Coronary artery (tissue), 2 donors: ENCODE measurements around the gene CBFA2T2.

Experiments
- DNase-seq: peaks from one replicate; pipeline ENCODE4 v3.0.0-alpha.2; 2017; ENCODE audit warnings: low spot score
- H3K27ac ChIP-seq, 2 donors: fragments of 200-600 bp; sonication (generic); one replicate each; pipeline ENCODE4 v1.5.1; 2016 to 2019
- H3K4me3 ChIP-seq: fragments of 200-600 bp; sonication (generic); 2 replicates; pipeline ENCODE4 v1.5.1; 2016; ENCODE audit warnings: mild to moderate bottlenecking, moderate library complexity
- CTCF ChIP-seq: fragments of 200-600 bp; sonication (generic); IDR thresholded peaks from one replicate; pipeline ENCODE4 v1.5.1; 2019; ENCODE audit warnings: antibody characterized with exemption

Gene CBFA2T2

GRCh38 chr20:33563788-33564187 lies 73.9 kb downstream of the CBFA2T2 start:
- no peak for DNase-seq
- TF ChIP-seq CTCF: no peak
- Histone ChIP-seq H3K27ac (no peak overlapping the region), H3K4me3 (no peak overlapping the region)

DNA sequence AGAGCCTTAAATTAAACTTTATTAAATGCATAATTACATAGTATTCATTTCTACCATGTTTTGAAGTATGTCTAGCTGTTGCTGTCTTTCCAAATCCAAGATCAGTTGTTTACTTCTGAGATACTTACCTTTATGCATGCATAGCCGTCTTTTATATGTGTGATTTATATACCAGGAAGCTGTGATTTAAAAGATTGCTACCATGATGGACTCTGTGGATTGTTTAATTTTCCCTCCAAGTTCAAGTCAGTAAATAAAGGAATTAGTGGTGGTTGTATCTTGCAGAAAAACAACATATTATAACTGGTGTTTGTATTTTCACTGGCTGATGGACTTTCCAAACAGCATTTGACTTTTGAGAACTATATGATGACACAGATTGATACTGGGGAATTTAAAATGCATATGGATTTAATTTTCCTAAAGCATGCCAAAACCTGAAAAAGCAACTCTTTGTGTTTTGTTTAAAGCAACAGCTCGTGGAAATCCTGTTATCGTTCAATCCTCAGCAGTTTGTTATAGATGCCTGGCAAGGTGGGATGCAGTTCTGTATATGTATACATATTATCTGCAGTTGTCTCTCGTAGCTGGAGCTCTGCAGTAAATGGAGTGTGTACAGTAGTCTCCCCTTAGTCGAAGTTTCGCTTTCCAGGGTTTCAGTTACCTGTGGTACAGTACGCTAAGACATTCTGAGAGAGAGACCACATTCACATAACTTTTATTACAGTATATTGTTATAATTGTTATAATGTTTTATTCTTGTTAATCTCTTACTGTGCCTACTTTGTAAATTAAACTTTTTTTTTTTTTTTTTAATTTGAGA lies 77.1 kb downstream of the CBFA2T2 start:
- DNase-seq: no peak
- no peak overlapping the region for H3K4me3 ChIP-seq
- H3K27ac ChIP-seq: no peak overlapping the region
- no peak for TF ChIP-seq CTCF

- H3K27ac ChIP-seq: no peak overlapping the region
- H3K4me3 ChIP-seq: no peak overlapping the region
- no peak for TF ChIP-seq CTCF
- no peak for DNase-seq
Observed at GRCh38 chr20:33567949-33568348, 78.1 kb downstream of the CBFA2T2 start.

DNA sequence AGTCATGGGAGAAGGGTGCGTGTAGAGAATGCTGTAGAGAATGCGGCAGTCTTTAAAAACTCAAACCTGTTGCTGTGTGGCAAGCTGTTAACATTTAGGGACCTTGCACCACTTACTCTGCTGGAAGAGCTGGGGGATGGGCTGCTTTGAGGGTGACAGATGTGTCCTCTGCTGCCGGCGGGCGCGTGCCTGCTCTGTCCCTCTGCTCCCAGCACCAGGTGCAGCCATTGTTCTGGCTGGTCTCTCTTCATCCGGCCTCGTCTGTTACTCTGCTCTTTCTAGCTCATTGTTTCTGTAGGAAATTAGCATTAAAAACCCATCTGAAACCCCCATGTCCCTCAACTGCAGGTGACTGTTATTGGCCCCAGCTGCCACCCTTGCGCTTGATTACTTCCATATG lies 78.5 kb downstream of the CBFA2T2 start:
- TF ChIP-seq CTCF: no peak
- H3K4me3 ChIP-seq: no peak overlapping the region
- peak overlapping the region; percentile 14 to 71 for H3K27ac ChIP-seq
- DNase-seq: no peak

DNA sequence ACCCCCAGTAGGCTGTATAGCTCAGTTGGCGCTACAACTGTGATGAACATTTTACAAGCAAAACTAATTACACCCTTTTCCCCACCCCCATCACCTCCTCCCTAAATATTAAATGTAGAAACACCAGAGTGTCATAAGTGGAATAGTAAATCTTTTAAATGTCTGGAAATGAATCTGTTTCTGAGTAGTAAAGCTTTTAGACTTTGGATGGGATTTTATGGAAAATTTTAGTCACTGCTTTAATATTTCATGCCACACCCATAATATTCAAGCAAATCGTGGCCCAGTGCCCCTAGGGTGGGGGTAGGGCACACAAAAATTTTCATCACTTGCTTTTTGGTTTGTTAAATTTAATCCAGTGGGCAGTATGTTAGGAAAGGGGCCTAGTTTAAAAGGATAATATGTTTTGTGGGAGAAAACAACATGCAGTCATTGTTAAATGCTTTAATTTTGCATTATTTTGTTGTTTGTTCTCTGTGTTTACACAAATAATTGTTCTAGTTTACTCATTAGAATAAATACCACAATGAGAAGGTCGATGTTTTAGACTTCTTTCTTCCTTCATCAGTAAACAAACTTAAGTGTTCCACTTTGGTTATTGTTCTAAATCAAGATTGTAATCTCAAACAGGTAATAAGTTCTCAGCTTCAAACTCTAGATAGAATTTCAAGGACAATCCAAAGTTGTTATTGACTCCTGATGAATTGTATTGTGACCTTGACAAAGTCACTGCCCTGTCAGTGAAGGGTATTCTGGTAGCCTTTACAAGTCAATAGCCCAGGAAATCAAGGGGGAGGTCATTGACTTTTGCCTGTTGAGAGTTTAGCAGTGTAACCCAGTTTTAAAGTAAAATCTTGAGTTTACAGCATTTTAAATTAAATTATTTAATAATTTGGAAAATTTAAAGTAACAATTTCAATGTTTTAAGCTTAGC lies 79.2 kb downstream of the CBFA2T2 start:
- DNase-seq: no peak
- Histone ChIP-seq H3K4me3 (no peak overlapping the region), H3K27ac (peak overlapping the region; percentile 36 to 71)
- TF ChIP-seq CTCF: no peak

DNA sequence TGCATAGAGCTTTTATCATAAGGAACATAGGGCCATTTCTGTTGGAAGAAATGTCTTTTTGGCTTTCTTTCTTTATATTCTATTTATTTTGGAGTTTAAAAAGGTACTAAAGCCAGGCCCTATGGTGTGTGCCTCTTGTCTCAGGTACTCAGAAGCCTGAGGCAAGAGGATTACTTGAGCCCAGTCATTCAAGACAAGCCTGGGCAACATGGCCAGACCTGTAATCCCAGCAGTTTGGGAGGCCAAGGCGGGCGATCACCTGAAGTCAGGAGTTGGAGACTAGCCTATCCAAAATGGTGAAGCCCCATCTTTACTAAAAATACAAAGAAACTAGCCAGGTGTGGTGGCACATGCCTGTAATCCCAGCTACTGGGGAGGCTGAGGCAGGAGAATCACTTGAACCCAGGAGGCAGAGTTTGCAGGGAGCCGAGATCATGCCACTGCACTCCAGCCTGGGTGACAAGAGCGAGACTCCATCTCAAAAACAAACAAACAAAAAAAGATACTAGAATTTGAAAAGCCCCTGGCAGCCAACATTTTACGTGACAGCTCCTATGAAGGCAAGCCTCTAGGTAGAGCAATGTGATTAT lies 80.0 kb downstream of the CBFA2T2 start:
- Histone ChIP-seq H3K27ac (peak overlapping the region in 1 of 2 donors; percentile 39), H3K4me3 (no peak overlapping the region)
- DNase-seq: no peak
- TF ChIP-seq CTCF: no peak
